DMS114 treated with DMSO at 0.1 percent for 48 hours (cell line): ENCODE results near the gene IFNA1.
"Not testable (repeated sequence)": the region's sequence is repeated elsewhere in the genome, so short reads cannot be mapped to it uniquely, and the experiment has no call there.

ENCODE experiments used
- DNase-seq: peaks from one replicate; lab custom pipeline; 2025; ENCODE audit not compliant: unreplicated experiment; lab: John Stamatoyannopoulos, UW

The IFNA1 gene

GRCh38 chr9:21443849-21444625, 3.8 kb downstream of the IFNA1 start:
- no peak for DNase-seq

GRCh38 chr9:21449312-21449711, 9.1 kb downstream of the IFNA1 start:
- DNase-seq: not testable (repeated sequence)

GRCh38 chr9:21450733-21451394, 10.6 kb downstream of the IFNA1 start:
- no peak for DNase-seq

- DNase-seq: no peak
Measured at GRCh38 chr9:21452681-21453080, 12.4 kb downstream of the IFNA1 start.

GRCh38 chr9:21454149-21454548, 13.9 kb downstream of the IFNA1 start:
- DNase-seq: no peak

GRCh38 chr9:21455320-21455719, 15.1 kb downstream of the IFNA1 start:
- peak; percentile 35 for DNase-seq

GRCh38 chr9:21461377-21461776, 21.1 kb downstream of the IFNA1 start:
- no peak for DNase-seq

- DNase-seq: no peak
Measured at GRCh38 chr9:21465138-21465537, 24.9 kb downstream of the IFNA1 start.

- peak; percentile 24 for DNase-seq
Measured at GRCh38 chr9:21465859-21466518, 25.8 kb downstream of the IFNA1 start.

GRCh38 chr9:21470126-21470525, 29.9 kb downstream of the IFNA1 start:
- no peak for DNase-seq

- DNase-seq: no peak
Measured at GRCh38 chr9:21473236-21473635, 33.0 kb downstream of the IFNA1 start.

GRCh38 chr9:21477466-21477865, 37.2 kb downstream of the IFNA1 start:
- no peak for DNase-seq

- DNase-seq: no peak
Measured at GRCh38 chr9:21479152-21479702, 39.0 kb downstream of the IFNA1 start.

GRCh38 chr9:21481470-21482056, 41.3 kb downstream of the IFNA1 start:
- no peak for DNase-seq

- DNase-seq: no peak
Measured at GRCh38 chr9:21482213-21482612, 42.0 kb downstream of the IFNA1 start, which contains the start of gene IFNE. Gene IFNE (minus strand): TSS chr9:21482313. CDS start chr9:21481694, 619 bp downstream.
